Motor neuron (in vitro differentiated cells): ENCODE measurements around the gene ATP5ME. TPM values are rescaled to one million over a fixed set of nuclear protein-coding genes. Genes with fewer than 3 reads are reported as not detected.

Source experiments
- ATAC-seq, 8 experiments: fragments of 200-7000 bp; cut with Tn5 transposase; replicated peaks in 6 of 8; 2 replicates each; pipeline ENCODE4 v1.8.0; 2021; ENCODE audit warnings: mild to moderate bottlenecking in 8 of 8, moderate library complexity in 8 of 8
- H3K27ac ChIP-seq, 2 donors: fragments of 250-450 bp; sonication (Bioruptor Pico); 2 replicates each; pipeline ENCODE4 v1.9.0; 2021; ENCODE audit warnings: antibody characterized with exemption in 2 of 2, mild to moderate bottlenecking in 2 of 2, moderate library complexity in 1 of 2
- H3K4me1 ChIP-seq, 2 donors: fragments of 250-450 bp; sonication (Bioruptor Pico); replicated peaks in 1 of 2; 2 replicates each; pipeline ENCODE4 v1.6.1; 2021; ENCODE audit warnings: antibody characterized with exemption in 2 of 2, mild to moderate bottlenecking in 2 of 2, moderate library complexity in 1 of 2
- H3K4me3 ChIP-seq, 5 donors: fragments of 250-450 bp; sonication (Bioruptor Pico); 2 replicates each; pipeline ENCODE4 v1.9.0; 2021; ENCODE audit warnings: antibody characterized with exemption in 5 of 5, mild to moderate bottlenecking in 5 of 5, moderate library complexity in 4 of 5
- WGBS, 10 experiments: fragments of 450-650 bp; shearing (Covaris generic); methylation state at CpG; one replicate each; pipeline ENCODE4 v1.0.0; 2022; 5-methylcytosine and 5-hydroxymethylcytosine counted together
- in situ Hi-C, 9 experiments: fragments of 400-800 bp; cut with MboI; loops; one replicate each; pipeline ENCODE4 v1.15.0; 2021; ENCODE audit warnings: low sequenced_read_pairs in 9 of 9, low pct_unique_long_range_greater_than_20kb in 2 of 9; ENCODE audit not compliant: unreplicated experiment in 9 of 9
- total RNA-seq, 8 experiments: library from RNA; unstranded; fragments of 300-600 nt; gene quantifications; 2 replicates each; pipeline versions ENCODE4 v1.2.3 to v1.2.4, GENCODE V29; 2022

The ATP5ME gene
- total RNA-seq, 8 experiments from 2014 or later = 668 to 891 (median 799) TPM

GRCh38 chr4:684623-685327 is 10.7 kb upstream of the ATP5ME start:
- no peak for ATAC-seq
- in situ Hi-C loops = no loop called here
- H3K4me1 ChIP-seq = peaks cover 7 to 9% of the 10 kb centered on the region in 2 donors
- H3K27ac ChIP-seq = no peak overlapping the region
- H3K4me3 ChIP-seq = no peak overlapping the region
- WGBS, 10 experiments = 40 to 67% methylated on average over 3 of the region's 21 CpGs; no CpG with 5 or more reads in 8 of the 10 experiments

GRCh38 chr4:683982-684622 is 10.0 kb upstream of the ATP5ME start:
- peak; percentile 21 to 69 (median 34) for ATAC-seq
- H3K27ac ChIP-seq = no peak overlapping the region
- H3K4me3 ChIP-seq = no peak overlapping the region
- 80 to 100% methylated on average over 1 of the region's 19 CpGs; no CpG with 5 or more reads in 8 of the 10 experiments for WGBS, 10 experiments
- in situ Hi-C loops = no loop called here
- H3K4me1 ChIP-seq = peaks cover 7 to 9% of the 10 kb centered on the region in 2 donors

DNA sequence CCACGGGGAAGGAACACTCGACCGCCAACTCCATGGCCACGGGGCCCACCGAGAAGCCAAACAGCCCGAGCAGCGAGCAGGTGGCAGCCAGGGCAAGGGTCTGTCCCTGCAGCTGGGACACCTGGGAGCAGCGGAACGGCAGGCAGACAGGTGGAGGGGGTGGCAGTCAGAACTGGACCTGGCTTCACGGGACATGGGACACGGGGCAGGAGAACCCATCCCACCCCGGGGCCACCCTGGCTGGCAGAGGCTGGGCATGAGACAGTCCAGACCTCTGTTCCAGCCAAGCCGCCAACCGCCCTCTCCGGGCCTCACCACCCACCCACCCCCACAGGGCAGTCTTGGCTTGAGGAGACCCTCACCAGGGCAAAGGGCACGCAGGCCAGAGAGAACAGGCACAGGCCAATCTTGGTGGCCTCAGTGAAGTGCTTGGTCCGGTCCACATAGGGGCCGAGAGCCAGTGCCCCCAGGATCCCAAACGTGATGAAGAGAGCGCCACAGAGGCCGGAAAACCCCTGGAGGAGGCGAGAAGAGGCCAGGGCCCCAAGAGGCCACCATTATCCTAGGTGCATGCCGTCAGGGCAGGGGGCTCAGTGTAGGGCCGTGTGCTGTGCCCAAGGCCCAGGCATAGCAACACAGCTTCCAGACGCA is 9.3 kb upstream of the ATP5ME start:
- Histone ChIP-seq H3K4me1 (peaks cover 7 to 9% of the 10 kb centered on the region in 2 donors), H3K4me3 (no peak overlapping the region), H3K27ac (no peak overlapping the region)
- peak; percentile 1 to 22 (median 4) for ATAC-seq
- 30 to 100% (median 40%) methylated on average over 1 to 2 of the region's 25 CpGs; no CpG with 5 or more reads in 7 of the 10 experiments for WGBS, 10 experiments
- in situ Hi-C loops = no loop called here

- H3K27ac ChIP-seq = no peak overlapping the region
- ATAC-seq = no peak
- 90 to 100% (median 96%) methylated on average over 2 to 5 of the region's 23 CpGs; no CpG with 5 or more reads in 7 of the 10 experiments for WGBS, 10 experiments
- in situ Hi-C loops = no loop called here
- H3K4me1 ChIP-seq = peaks cover 7 to 9% of the 10 kb centered on the region in 2 donors
- H3K4me3 ChIP-seq = no peak overlapping the region
Measured at GRCh38 chr4:682490-683172, 8.6 kb upstream of the ATP5ME start.

GRCh38 chr4:681736-682451 is 7.8 kb upstream of the ATP5ME start:
- Histone ChIP-seq H3K4me3 (peak overlapping the region in 3 of 5 donors; percentile 11 to 26 (median 25)), H3K27ac (no peak overlapping the region), H3K4me1 (peaks cover 7 to 9% of the 10 kb centered on the region in 2 donors)
- ATAC-seq = peak in 2 of 8 experiments; percentile 5 to 6
- WGBS, 10 experiments = no CpG with 5 or more reads among the region's 58 CpGs
- in situ Hi-C loops = no loop called here

GRCh38 chr4:680928-681645 is 7.0 kb upstream of the ATP5ME start:
- Histone ChIP-seq H3K4me3 (peak overlapping the region; percentile 20 to 40 (median 32)), H3K27ac (peak overlapping the region in 1 of 2 donors; percentile 47), H3K4me1 (peaks cover 7 to 9% of the 10 kb centered on the region in 2 donors)
- no CpG with 5 or more reads among the region's 62 CpGs for WGBS, 10 experiments
- in situ Hi-C loops = no loop called here
- ATAC-seq = peak; percentile 9 to 77 (median 66)

GRCh38 chr4:680551-680927 is 6.5 kb upstream of the ATP5ME start:
- ATAC-seq = peak in 5 of 8 experiments; percentile 1 to 35 (median 30)
- peaks cover 7 to 9% of the 10 kb centered on the region in 2 donors for H3K4me1 ChIP-seq
- in situ Hi-C loops = no loop called here
- H3K4me3 ChIP-seq = peak overlapping the region in 4 of 5 donors; percentile 27 to 40 (median 32)
- H3K27ac ChIP-seq = peak overlapping the region in 1 of 2 donors; percentile 14
- WGBS, 10 experiments = 0 to 70% (median 20%) methylated on average over 1 to 5 of the region's 17 CpGs; no CpG with 5 or more reads in 5 of the 10 experiments

DNA sequence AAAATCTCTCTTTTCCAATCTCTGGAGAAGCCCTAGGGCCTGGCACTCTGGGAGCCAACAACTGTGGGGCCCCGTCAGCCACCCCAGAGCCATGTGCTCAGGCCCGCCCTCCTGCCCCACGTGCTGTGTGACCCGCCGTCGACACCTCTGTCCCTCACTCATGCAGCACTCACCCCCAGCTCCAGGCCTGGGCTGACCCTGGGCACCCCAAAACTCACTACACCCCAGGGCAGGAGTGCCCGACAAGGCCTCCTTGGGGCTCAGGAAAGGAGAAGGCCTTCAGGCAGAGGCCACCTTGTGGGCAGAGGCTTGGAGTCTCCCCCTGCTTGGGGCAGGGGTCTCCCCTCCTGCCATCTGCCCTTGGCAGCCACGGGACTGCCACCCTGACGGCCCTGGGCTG is 6.0 kb upstream of the ATP5ME start:
- H3K4me3 ChIP-seq = no peak overlapping the region
- ATAC-seq = no peak
- in situ Hi-C loops = no loop called here
- no peak overlapping the region for H3K27ac ChIP-seq
- peaks cover 12 to 13% of the 10 kb centered on the region in 2 donors for H3K4me1 ChIP-seq
- 100% methylated on average over 1 of the region's 9 CpGs; no CpG with 5 or more reads in 9 of the 10 experiments for WGBS, 10 experiments

DNA sequence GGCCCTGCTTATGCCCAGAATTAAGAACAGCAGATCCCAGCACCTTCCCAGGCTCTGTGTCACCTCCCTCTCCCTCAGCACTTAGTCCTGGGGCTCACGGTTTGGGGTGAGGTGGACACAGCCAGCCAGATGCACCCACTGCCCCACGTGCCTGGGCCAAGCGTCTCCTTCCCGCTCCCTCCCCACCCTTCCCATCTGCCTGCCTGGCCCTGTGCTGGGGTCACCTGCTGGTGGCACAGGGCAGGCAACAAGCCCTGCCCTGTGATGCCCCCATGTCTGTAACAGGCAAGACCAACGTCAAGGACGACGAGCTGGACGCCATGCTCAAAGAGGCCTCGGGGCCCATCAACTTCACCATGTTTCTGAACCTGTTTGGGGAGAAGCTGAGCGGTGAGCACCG is 5.6 kb upstream of the ATP5ME start:
- no peak for ATAC-seq
- Histone ChIP-seq H3K4me3 (no peak overlapping the region), H3K4me1 (peaks cover 13% of the 10 kb centered on the region in 2 donors), H3K27ac (no peak overlapping the region)
- in situ Hi-C loops = loop anchor here in 1 of 9 experiments (5.0 kb wide), 1 partner anchor 77 kb away; no protein-coding TSS in a partner anchor
- 70 to 100% (median 100%) methylated on average over 1 to 2 of the region's 11 CpGs; no CpG with 5 or more reads in 7 of the 10 experiments for WGBS, 10 experiments

DNA sequence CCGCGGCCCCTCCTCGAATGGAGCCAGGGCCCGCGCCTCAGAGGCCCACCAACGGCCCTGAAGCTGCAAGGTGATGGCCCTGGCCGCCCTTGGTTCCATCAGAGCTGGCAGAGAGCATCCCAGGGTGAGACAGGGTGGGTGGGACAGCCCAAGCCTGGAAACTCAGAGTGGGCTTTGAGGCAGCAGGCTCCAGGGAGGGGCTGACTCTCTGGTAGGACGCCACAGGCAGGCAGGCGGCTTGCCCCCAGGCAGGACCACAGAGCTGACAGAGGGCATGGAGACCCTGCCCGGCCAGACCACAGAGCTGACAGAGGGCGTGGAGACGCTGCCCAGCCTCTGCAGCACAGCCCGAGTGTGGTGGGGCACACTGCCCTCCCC is 5.0 kb upstream of the ATP5ME start:
- ATAC-seq = no peak
- 60 to 91% methylated on average over 1 to 7 of the region's 13 CpGs; no CpG with 5 or more reads in 8 of the 10 experiments for WGBS, 10 experiments
- Histone ChIP-seq H3K4me3 (no peak overlapping the region), H3K4me1 (peaks cover 13% of the 10 kb centered on the region in 2 donors), H3K27ac (no peak overlapping the region)
- in situ Hi-C loops = loop anchor here in 1 of 9 experiments (5.0 kb wide), 1 partner anchor 77 kb away; no protein-coding TSS in a partner anchor

GRCh38 chr4:678331-679103 is 4.4 kb upstream of the ATP5ME start:
- no peak overlapping the region for H3K4me3 ChIP-seq
- in situ Hi-C loops = loop anchor here in 1 of 9 experiments (5.0 kb wide), 1 partner anchor 76 kb away; no protein-coding TSS in a partner anchor

More at GRCh38 chr4:678331-679103, 4.4 kb upstream of the ATP5ME start:
- WGBS, 10 experiments = 40 to 85% (median 64%) methylated on average over 1 to 6 of the region's 14 CpGs; no CpG with 5 or more reads in 6 of the 10 experiments
- ATAC-seq = no peak
- Histone ChIP-seq H3K27ac (no peak overlapping the region), H3K4me1 (peaks cover 13% of the 10 kb centered on the region in 2 donors)
